SK-N-SH (cell line): ENCODE results near the gene GSE1. TPM values are rescaled to one million over a fixed set of nuclear protein-coding genes. Genes with fewer than 3 reads are reported as not detected.

ENCODE experiments used
- CTCF ChIA-PET: fragments of 300-600, 350-600 bp; formaldehyde crosslinking; extraction: SDS; loops from one replicate; lab custom pipeline; 2021; lab: Yijun Ruan, JAX
- POLR2A ChIA-PET: fragments of 350-600 bp; sonication (Branson Sonifier 250); formaldehyde crosslinking; extraction: SDS; loops from one replicate; lab custom pipeline; 2020; ENCODE audit warnings: antibody characterized with exemption, inconsistent platforms; lab: Yijun Ruan, JAX
- DNase-seq: peaks from one replicate; pipeline ENCODE4 v3.0.0; 2012
- H2AFZ ChIP-seq: fragments of 200-600 bp; sonication (generic); 2 replicates; pipeline ENCODE4 v1.8.1; 2016; ENCODE audit warnings: antibody characterized with exemption, mild to moderate bottlenecking, low read depth
- H3F3A ChIP-seq: fragments of 200-600 bp; sonication (generic); replicated peaks from 2 replicates; pipeline ENCODE3; 2016; ENCODE audit warnings: antibody characterized with exemption, mild to moderate bottlenecking; ENCODE audit not compliant: insufficient read depth
- H3K27ac ChIP-seq, 2 experiments: fragments of 200-500 bp in 1 of 2; fragments of 200-600 bp in 1 of 2; sonication (Bioruptor generic) in 1 of 2; sonication (generic), shearing (Covaris generic) in 1 of 2; 2 replicates each; pipeline versions ENCODE4 v1.5.1 to v1.6.1; 2014 to 2016; ENCODE audit warnings: low read depth in 2 of 2, inconsistent platforms in 1 of 2, low read length in 1 of 2, mild to moderate bottlenecking in 1 of 2, mixed read lengths in 1 of 2
- H3K27me3 ChIP-seq: fragments of 200-600 bp; sonication (generic), shearing (Covaris generic); 2 replicates; pipeline ENCODE4 v1.6.1; 2016; ENCODE audit warnings: mixed run types; ENCODE audit not compliant: insufficient read depth
- H3K36me3 ChIP-seq, 2 experiments: fragments of 200-500 bp in 1 of 2; fragments of 200-600 bp in 1 of 2; sonication (Bioruptor generic) in 1 of 2; sonication (generic) in 1 of 2; replicated peaks in 1 of 2; 2 replicates each; pipeline versions ENCODE3 to v1.5.1; 2014 to 2016; ENCODE audit warnings: low read length in 1 of 2, mild to moderate bottlenecking in 1 of 2; ENCODE audit not compliant: insufficient read depth in 2 of 2, control insufficient read depth in 1 of 2
- H3K4me1 ChIP-seq, 2 experiments: fragments of 200-500 bp in 1 of 2; fragments of 200-600 bp in 1 of 2; sonication (Bioruptor generic) in 1 of 2; sonication (generic), shearing (Covaris generic) in 1 of 2; 2 replicates each; pipeline versions ENCODE4 v1.5.1 to v1.6.1; 2014 to 2016; ENCODE audit warnings: low read depth in 1 of 2, low read length in 1 of 2, mixed run types in 1 of 2; ENCODE audit not compliant: insufficient read depth in 2 of 2, control insufficient read depth in 1 of 2
- H3K4me2 ChIP-seq: fragments of 200-600 bp; sonication (generic), shearing (Covaris generic); 2 replicates; pipeline ENCODE4 v1.6.1; 2017; ENCODE audit warnings: mixed run types
- H3K4me3 ChIP-seq, 2 experiments: fragments of 200-500 bp in 1 of 2; fragments of 200-600 bp in 1 of 2; sonication (Bioruptor generic) in 1 of 2; sonication (generic), shearing (Covaris generic) in 1 of 2; 2 replicates each; pipeline versions ENCODE4 v1.5.1 to v1.8.1; 2014 to 2016; ENCODE audit warnings: low read depth in 2 of 2, inconsistent platforms in 1 of 2, low read length in 1 of 2, mild to moderate bottlenecking in 1 of 2, mixed read lengths in 1 of 2, moderate library complexity in 1 of 2
- H3K79me2 ChIP-seq: fragments of 200-600 bp; sonication (generic); 2 replicates; pipeline ENCODE4 v1.8.1; 2017; ENCODE audit warnings: mild to moderate bottlenecking; ENCODE audit not compliant: insufficient read depth
- H3K9ac ChIP-seq: fragments of 200-600 bp; sonication (generic); 2 replicates; pipeline ENCODE4 v1.6.1; 2017; ENCODE audit warnings: mixed run types
- H3K9me2 ChIP-seq: fragments of 200-600 bp; sonication (generic); 2 replicates; pipeline ENCODE4 v1.6.1; 2017; ENCODE audit warnings: mixed run types
- H3K9me3 ChIP-seq: fragments of 200-600 bp; sonication (generic); 2 replicates; pipeline ENCODE4 v1.6.1; 2017; ENCODE audit warnings: mixed run types, mild to moderate bottlenecking, moderate library complexity
- H4K20me1 ChIP-seq: fragments of 200-600 bp; sonication (generic); 2 replicates; pipeline ENCODE4 v1.6.1; 2017; ENCODE audit warnings: mild to moderate bottlenecking, mixed run types; ENCODE audit not compliant: insufficient read depth
- ELF1 ChIP-seq: IDR thresholded peaks from 2 replicates; pipeline ENCODE4 v1.4.0; 2012
- EP300 ChIP-seq, 2 experiments: IDR thresholded peaks; 2 replicates each; pipeline versions ENCODE4 v1.4.0 to v1.6.1; 2012; ENCODE audit warnings: borderline replicate concordance in 1 of 2, low read depth in 1 of 2, low read length in 1 of 2
- EZH2phosphoT487 ChIP-seq: fragments of 200-600 bp; sonication (generic); IDR thresholded peaks from 2 replicates; pipeline ENCODE4 v1.6.1; 2017; ENCODE audit warnings: low read depth, mixed run types, mild to moderate bottlenecking, antibody characterized with exemption, moderate library complexity, borderline replicate concordance
- FOXJ3 ChIP-seq: sonication (generic); formaldehyde crosslinking; IDR thresholded peaks from 2 replicates; pipeline ENCODE4 v1.5.1; 2020; ENCODE audit warnings: mild to moderate bottlenecking, missing genetic modification reagents
- FOXM1 ChIP-seq: IDR thresholded peaks from 2 replicates; pipeline ENCODE4 v1.4.0; 2012; ENCODE audit warnings: low read depth, mild to moderate bottlenecking
- GABPA ChIP-seq: IDR thresholded peaks from 2 replicates; pipeline ENCODE4 v1.4.0; 2012; ENCODE audit warnings: low read depth, mild to moderate bottlenecking
- GATA2 ChIP-seq: sonication (generic); formaldehyde crosslinking; IDR thresholded peaks from 2 replicates; pipeline ENCODE4 v1.5.0; 2020; ENCODE audit warnings: mild to moderate bottlenecking, missing genetic modification reagents
- IRF3 ChIP-seq: fragments of 150-350 bp; IDR thresholded peaks from 2 replicates; pipeline ENCODE4 v1.6.1; 2016; ENCODE audit warnings: mild to moderate bottlenecking, low read depth, low read length
- JUND ChIP-seq: IDR thresholded peaks from 2 replicates; pipeline ENCODE4 v1.4.0; 2012
- NRF1 ChIP-seq: IDR thresholded peaks from 2 replicates; pipeline ENCODE4 v1.6.1; 2012; ENCODE audit warnings: low read depth, mild to moderate bottlenecking, low read length
- POLR2AphosphoS5 ChIP-seq: IDR thresholded peaks from 2 replicates; pipeline ENCODE4 v1.6.1; 2012; ENCODE audit warnings: low read depth, low read length
- RCOR1 ChIP-seq: fragments of 150-350 bp; IDR thresholded peaks from 2 replicates; pipeline ENCODE4 v1.6.1; 2017; ENCODE audit warnings: antibody characterized with exemption, low read length
- RXRA ChIP-seq: IDR thresholded peaks from 2 replicates; pipeline ENCODE4 v1.4.0; 2012; ENCODE audit warnings: low read depth, mild to moderate bottlenecking, borderline replicate concordance
- SIN3A ChIP-seq: IDR thresholded peaks from 2 replicates; pipeline ENCODE4 v1.6.1; 2012; ENCODE audit warnings: low read depth, mild to moderate bottlenecking, low read length, moderate library complexity, borderline replicate concordance
- SMC3 ChIP-seq: IDR thresholded peaks from 2 replicates; pipeline ENCODE4 v1.6.1; 2012; ENCODE audit warnings: low read depth, low read length, improper control_type of control experiment
- TAF1 ChIP-seq: IDR thresholded peaks from 2 replicates; pipeline ENCODE4 v1.6.1; 2012; ENCODE audit warnings: low read depth, mild to moderate bottlenecking, low read length, moderate library complexity, borderline replicate concordance
- TCF12 ChIP-seq: IDR thresholded peaks from 2 replicates; pipeline ENCODE4 v1.4.0; 2012
- TEAD4 ChIP-seq: IDR thresholded peaks from 2 replicates; pipeline ENCODE4 v1.4.0; 2012; ENCODE audit warnings: mild to moderate bottlenecking, borderline replicate concordance; ENCODE audit not compliant: insufficient read depth
- USF2 ChIP-seq: fragments of 150-350 bp; IDR thresholded peaks from 2 replicates; pipeline ENCODE4 v1.6.1; 2017; ENCODE audit warnings: antibody characterized with exemption, low read length, low read depth, borderline replicate concordance
- YY1 ChIP-seq: IDR thresholded peaks from 2 replicates; pipeline ENCODE4 v1.4.0; 2012; ENCODE audit warnings: low read depth, mild to moderate bottlenecking
- ZBTB33 ChIP-seq: IDR thresholded peaks from 2 replicates; pipeline ENCODE4 v1.4.0; 2012; ENCODE audit warnings: low read depth, borderline replicate concordance
- whole genome bisulfite sequencing: methylation state at CpG from one replicate; pipeline ENCODE4 v1.1.6; 2017; ENCODE audit warnings: low lambda C conversion rate; 5-methylcytosine and 5-hydroxymethylcytosine counted together
- polyA plus RNA-seq, 3 experiments: library from polyadenylated mRNA; depleted of rRNA; stranded (reverse); fragments of >200 nt; gene quantifications; 2 replicates each; pipeline ENCODE4 v1.2.3, GENCODE V29; 2012

GSE1 gene
- polyA plus RNA-seq, 1 of the 3 experiments (the other 2 are of a cell fraction): 26.5 TPM

- no peak for DNase-seq
- H3K4me2 ChIP-seq: no peak overlapping the region
- peaks cover 0 to 27% of the 10 kb centered on the region in 2 experiments for H3K36me3 ChIP-seq
- TF ChIP-seq TAF1 (no peak), YY1 (no peak), ZBTB33 (no peak), TEAD4 (no peak), EP300 (IDR thresholded peaks at IDR 0.05; ENCODE audit: borderline replicate concordance in 1 of 2, low read depth in 1 of 2, low read length in 1 of 2) (no peak), FOXM1 (no peak), SMC3 (no peak), RCOR1 (no peak), NRF1 (no peak), GABPA (no peak), GATA2 (CRISPR knock-in tag) (no peak), JUND (no peak)
- H3K27me3 ChIP-seq: no peaks in the 10 kb centered on the region
- no peaks in the 10 kb centered on the region for H3K9me2 ChIP-seq
- CTCF ChIA-PET: interaction anchor here (0.8 to 2.5 kb wide), 5 partner anchors 7 to 367 kb away, joined by 3 to 9 read pairs (median 3); no protein-coding TSS in a partner anchor
- POLR2A ChIA-PET: interaction anchor here (1.2 kb wide), 1 partner anchor 18 kb away, joined by 3 read pairs; no protein-coding TSS in a partner anchor
- no peak overlapping the region for H2AFZ ChIP-seq
- WGBS: 92% methylated on average over 26 of the region's 32 CpGs
- no peaks in the 10 kb centered on the region for H3F3A ChIP-seq
- H3K27ac ChIP-seq: peak overlapping the region in 1 of 2 experiments; percentile 43; a peak in 1 of 4 replicates
- H4K20me1 ChIP-seq: peaks cover 92% of the 10 kb centered on the region
- peaks cover 18% of the 10 kb centered on the region; the same call in 1 of the 2 replicates for H3K79me2 ChIP-seq
- no peak overlapping the region for H3K9ac ChIP-seq
- no peaks in the 10 kb centered on the region for H3K9me3 ChIP-seq
- H3K4me3 ChIP-seq: no peak overlapping the region
- peaks cover 0 to 61% of the 10 kb centered on the region in 2 experiments; a peak in 1 of 4 replicates for H3K4me1 ChIP-seq
Measured at GRCh38 chr16:85642762-85643358, 29.7 kb downstream of the GSE1 start.

GRCh38 chr16:85643631-85644030 lies 30.5 kb downstream of the GSE1 start:
- H3K4me1 ChIP-seq: peaks cover 0 to 62% of the 10 kb centered on the region in 2 experiments; a peak in 1 of 4 replicates
- H3K27me3 ChIP-seq: no peaks in the 10 kb centered on the region
- H3F3A ChIP-seq: no peaks in the 10 kb centered on the region
- no peaks in the 10 kb centered on the region for H3K9me2 ChIP-seq
- no peak overlapping the region for H3K9ac ChIP-seq
- WGBS: 83% methylated on average over 1 of the region's 8 CpGs
- peak overlapping the region in 1 of 2 experiments; percentile 31; a peak in 1 of 4 replicates for H3K27ac ChIP-seq
- H3K4me3 ChIP-seq: no peak overlapping the region
- H3K79me2 ChIP-seq: peaks cover 18% of the 10 kb centered on the region; the same call in 1 of the 2 replicates
- H3K36me3 ChIP-seq: peaks cover 0 to 30% of the 10 kb centered on the region in 2 experiments
- no peaks in the 10 kb centered on the region for H3K9me3 ChIP-seq
- no peak overlapping the region for H2AFZ ChIP-seq
- POLR2A ChIA-PET: no interaction called here
- H3K4me2 ChIP-seq: no peak overlapping the region
- CTCF ChIA-PET: interaction anchor here (0.7 to 2.5 kb wide), 4 partner anchors 15 to 74 kb away, joined by 3 to 9 read pairs (median 4); no protein-coding TSS in a partner anchor
- H4K20me1 ChIP-seq: peaks cover 92% of the 10 kb centered on the region
- DNase-seq: no peak
- TF ChIP-seq FOXJ3 (CRISPR knock-in tag): no peak
- TF ChIP-seq RXRA: no peak
- TF ChIP-seq TEAD4: no peak
- TF ChIP-seq EZH2phosphoT487: no peak
- TF ChIP-seq SIN3A: no peak
- TF ChIP-seq TCF12: no peak
- TF ChIP-seq GABPA: no peak
- no peak for TF ChIP-seq ELF1
- no peak for TF ChIP-seq IRF3
- no peak for TF ChIP-seq ZBTB33
- TF ChIP-seq USF2: no peak
- no peak for TF ChIP-seq POLR2AphosphoS5
